DMS53 treated with DMSO at 0.1 percent for 48 hours (cell line): ENCODE data around the gene UBXN11.

Experiments used
- DNase-seq: peaks from one replicate; lab custom pipeline; 2025; ENCODE audit not compliant: unreplicated experiment; lab: John Stamatoyannopoulos, UW

UBXN11 gene

GRCh38 chr1:26275580-26276431 lies 30.6 kb downstream of the UBXN11 start:
- DNase-seq: peak; percentile 72

- no peak for DNase-seq
Observed at GRCh38 chr1:26274801-26275425, 31.5 kb downstream of the UBXN11 start.

- no peak for DNase-seq
Observed at GRCh38 chr1:26269198-26269550, 37.3 kb downstream of the UBXN11 start.

GRCh38 chr1:26268290-26269197 lies 37.9 kb downstream of the UBXN11 start:
- DNase-seq: no peak

GRCh38 chr1:26265405-26265804 lies 41.0 kb downstream of the UBXN11 start:
- DNase-seq: no peak

- no peak for DNase-seq
Observed at GRCh38 chr1:26263212-26263611, 43.2 kb downstream of the UBXN11 start.

GRCh38 chr1:26259578-26259977 lies 46.9 kb downstream of the UBXN11 start:
- no peak for DNase-seq

GRCh38 chr1:26259005-26259404 lies 47.4 kb downstream of the UBXN11 start:
- no peak for DNase-seq

- no peak for DNase-seq
Observed at GRCh38 chr1:26257222-26257621, 49.2 kb downstream of the UBXN11 start.

GRCh38 chr1:26254404-26254803 lies 52.0 kb downstream of the UBXN11 start:
- DNase-seq: no peak

- DNase-seq: no peak
Observed at GRCh38 chr1:26252718-26253117, 53.7 kb downstream of the UBXN11 start.

GRCh38 chr1:26239936-26240335 lies 66.5 kb downstream of the UBXN11 start:
- DNase-seq: no peak

- DNase-seq: peak; percentile 22
Observed at GRCh38 chr1:26237230-26237966, 69.0 kb downstream of the UBXN11 start.

- peak; percentile 15 for DNase-seq
Observed at GRCh38 chr1:26234644-26235370, 71.6 kb downstream of the UBXN11 start.

- DNase-seq: peak; percentile 97
Observed at GRCh38 chr1:26233903-26234643, 72.4 kb downstream of the UBXN11 start, which contains the start of gene CEP85. Gene CEP85 (plus strand): TSS chr1:26234200. CDS start chr1:26239784, 5,584 bp downstream.
